HG03064 (cell line): Measurements from ENCODE around the gene ZNF124.
A peak's percentile ranks its signal among the peaks of the same experiment; 100 is the strongest.
"Not testable (repeated sequence)": the region's sequence is repeated elsewhere in the genome, so short reads cannot be mapped to it uniquely, and the experiment has no call there.

Experiments
- ATAC-seq: cut with Tn5 transposase; IDR thresholded peaks from one replicate; pipeline ENCODE4 v1.9.1; 2021; ENCODE audit warnings: low read depth; ENCODE audit not compliant: unreplicated experiment

The ZNF124 gene

GRCh38 chr1:247173431-247173830, 1.6 kb upstream of the ZNF124 start:
- ATAC-seq: no peak

- ATAC-seq: no peak
Observed at GRCh38 chr1:247172996-247173395, 1.2 kb upstream of the ZNF124 start.

GRCh38 chr1:247171443-247171842, 377 bp downstream of the ZNF124 start:
- ATAC-seq: peak; percentile 46

- no peak for ATAC-seq
Observed at GRCh38 chr1:247165674-247166073, 6.1 kb downstream of the ZNF124 start.

- ATAC-seq: no peak
Observed at GRCh38 chr1:247164694-247165093, 7.1 kb downstream of the ZNF124 start.

GRCh38 chr1:247156787-247157232, 15.0 kb downstream of the ZNF124 start:
- ATAC-seq: no peak

- ATAC-seq: no peak
Observed at GRCh38 chr1:247147781-247148180, 24.0 kb downstream of the ZNF124 start.

- ATAC-seq: not testable (repeated sequence)
Observed at GRCh38 chr1:247147120-247147519, 24.7 kb downstream of the ZNF124 start.

- no peak for ATAC-seq
Observed at GRCh38 chr1:247146671-247147070, 25.1 kb downstream of the ZNF124 start.

GRCh38 chr1:247145279-247145678, 26.5 kb downstream of the ZNF124 start:
- ATAC-seq: no peak

- not testable (repeated sequence) for ATAC-seq
Observed at GRCh38 chr1:247139557-247139956, 32.3 kb downstream of the ZNF124 start.

- ATAC-seq: no peak
Observed at GRCh38 chr1:247131236-247131635, 40.6 kb downstream of the ZNF124 start.

- not testable (repeated sequence) for ATAC-seq
Observed at GRCh38 chr1:247127519-247128282, 44.1 kb downstream of the ZNF124 start.

- peak; percentile 58 for ATAC-seq
Observed at GRCh38 chr1:247126601-247127000, 45.2 kb downstream of the ZNF124 start.

- ATAC-seq: peak; percentile 96
Observed at GRCh38 chr1:247126166-247126565, 45.7 kb downstream of the ZNF124 start.

GRCh38 chr1:247121382-247121781, 50.4 kb downstream of the ZNF124 start:
- no peak for ATAC-seq

GRCh38 chr1:247120408-247120668, 51.5 kb downstream of the ZNF124 start:
- ATAC-seq: not testable (repeated sequence)

GRCh38 chr1:247119600-247120407, 52.0 kb downstream of the ZNF124 start:
- no peak for ATAC-seq

GRCh38 chr1:247118946-247119446, 52.8 kb downstream of the ZNF124 start:
- no peak for ATAC-seq

GRCh38 chr1:247115545-247115944, 56.3 kb downstream of the ZNF124 start:
- no peak for ATAC-seq

GRCh38 chr1:247115141-247115510, 56.7 kb downstream of the ZNF124 start:
- no peak for ATAC-seq
